ENCODE data around the gene PRICKLE4. TPM values are rescaled to one million over a fixed set of nuclear protein-coding genes. Genes with fewer than 3 reads are reported as not detected.

PRICKLE4 gene
- total RNA-seq, 1 experiment from 2014 or later = 2.9 TPM

DNA sequence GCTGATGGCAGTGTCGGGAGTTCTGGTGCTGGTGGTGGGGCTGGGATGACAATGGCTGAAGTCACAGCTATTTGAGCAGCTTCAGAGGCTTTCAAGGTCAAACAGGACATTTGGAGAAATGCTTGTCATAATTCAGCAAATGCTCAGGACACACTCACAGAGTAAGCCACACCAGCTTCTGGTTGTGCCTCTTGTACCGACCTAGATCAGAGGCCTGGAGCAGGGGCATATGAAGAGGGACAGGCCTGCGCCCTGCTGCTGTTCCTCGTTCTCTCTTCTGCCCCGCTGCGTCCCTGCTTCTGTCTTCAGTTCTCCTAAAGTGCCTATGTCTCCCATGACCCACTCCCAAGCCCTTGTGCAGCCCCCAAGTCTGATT is 32.5 kb upstream of the PRICKLE4 start:
- H3K27ac ChIP-seq (ENCODE audit: low read depth, low read length) = no peak overlapping the region
- no peaks in the 10 kb centered on the region for H3K36me3 ChIP-seq (ENCODE audit: control insufficient read depth in 1 of 2, insufficient read depth in 2 of 2, low read length in 2 of 2)
- H3K79me2 ChIP-seq (ENCODE audit: insufficient read depth, low read length) = no peaks in the 10 kb centered on the region
- no peak overlapping the region for H2AFZ ChIP-seq (ENCODE audit: low read depth, low read length, poor library complexity, severe bottlenecking)
- H3K4me1 ChIP-seq (ENCODE audit: control insufficient read depth in 1 of 2, insufficient read depth in 2 of 2, low read length in 2 of 2) = no peaks in the 10 kb centered on the region
- ATAC-seq (no peak), DNase-seq (ENCODE audit: low read depth, low spot score) (no peak)
- TF ChIP-seq EZH2phosphoT487 (IDR thresholded peaks at IDR 0.05; ENCODE audit: borderline replicate concordance) (no peak), FOSL1 (IDR thresholded peaks at IDR 0.05; ENCODE audit: low read depth) (no peak)
- H3K27me3 ChIP-seq (ENCODE audit: insufficient read depth, low read length) = no peaks in the 10 kb centered on the region
- intact Hi-C loops (cut with micrococcal nuclease) = no loop called here
- POLR2A ChIA-PET = no interaction called here
- no peak overlapping the region for H3K4me2 ChIP-seq (ENCODE audit: low read length)
- no peaks in the 10 kb centered on the region for H3K9me3 ChIP-seq (ENCODE audit: control insufficient read depth in 1 of 2, insufficient read depth in 1 of 2, low read depth in 1 of 2, low read length in 2 of 2)
- no TSS peak for BruUV-seq (replicated peaks)
- H3K9me2 ChIP-seq (ENCODE audit: insufficient read depth) = no peaks in the 10 kb centered on the region
- no peaks in the 10 kb centered on the region for H4K20me1 ChIP-seq (ENCODE audit: insufficient read depth)
- CTCF ChIA-PET = no interaction called here
- RAD21 ChIA-PET (ENCODE audit: low non-redundant PET in 1 of 2, low total read pairs in 2 of 2, uncharacterized antibody in 2 of 2, unreplicated experiment in 2 of 2) = no interaction called here
- no peak overlapping the region for H3K4me3 ChIP-seq (replicated peaks in 1 of 2; ENCODE audit: low read depth in 1 of 2, low read length in 2 of 2)
- H3K9ac ChIP-seq (ENCODE audit: low read length) = no peak overlapping the region

DNA sequence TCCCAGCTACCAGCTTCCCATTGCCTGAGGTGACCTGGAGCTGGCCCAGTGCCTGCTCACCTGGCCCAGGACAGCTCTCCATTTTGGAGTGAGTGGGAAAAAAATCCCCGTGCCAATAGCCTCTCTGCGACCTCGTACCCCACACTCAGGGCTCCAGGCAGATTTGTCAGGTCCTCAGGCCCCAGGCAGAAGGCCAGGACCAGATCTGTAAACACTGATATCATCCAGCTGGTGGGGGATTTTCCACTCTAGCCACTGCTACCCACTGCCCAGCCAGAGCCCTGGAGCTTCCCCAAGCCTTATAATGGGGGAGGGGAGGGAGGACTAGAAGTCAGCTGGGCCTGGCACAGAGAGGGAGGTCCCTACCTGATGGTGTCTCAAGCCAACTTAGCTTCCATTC is 32.0 kb upstream of the PRICKLE4 start:
- ChIA-PET RAD21 (ENCODE audit: low non-redundant PET in 1 of 2, low total read pairs in 2 of 2, uncharacterized antibody in 2 of 2, unreplicated experiment in 2 of 2) (no interaction called here), POLR2A (no interaction called here), CTCF (no interaction called here)
- no peaks in the 10 kb centered on the region for H3K79me2 ChIP-seq (ENCODE audit: insufficient read depth, low read length)
- no peak overlapping the region for H3K4me3 ChIP-seq (replicated peaks in 1 of 2; ENCODE audit: low read depth in 1 of 2, low read length in 2 of 2)
- no peak overlapping the region for H3K4me2 ChIP-seq (ENCODE audit: low read length)
- H4K20me1 ChIP-seq (ENCODE audit: insufficient read depth) = no peaks in the 10 kb centered on the region
- intact Hi-C loops (cut with micrococcal nuclease) = no loop called here
- no peak for TF ChIP-seq TCF7L2 (IDR thresholded peaks at IDR 0.05; ENCODE audit: borderline replicate concordance, extremely low read depth, insufficient read depth, insufficient read length)
- no peak for TF ChIP-seq FOSL1 (IDR thresholded peaks at IDR 0.05; ENCODE audit: low read depth)
- no peak for TF ChIP-seq CBX3 (IDR thresholded peaks at IDR 0.05; ENCODE audit: low read depth)
- no peak for TF ChIP-seq ZFX (IDR thresholded peaks at IDR 0.05)
- TF ChIP-seq SIN3A (IDR thresholded peaks at IDR 0.05; ENCODE audit: low read depth) = no peak
- TF ChIP-seq POLR2A (IDR thresholded peaks at IDR 0.05; ENCODE audit: borderline replicate concordance, extremely low read depth, insufficient read depth, insufficient read length) = no peak
- TF ChIP-seq, protein P1, sequence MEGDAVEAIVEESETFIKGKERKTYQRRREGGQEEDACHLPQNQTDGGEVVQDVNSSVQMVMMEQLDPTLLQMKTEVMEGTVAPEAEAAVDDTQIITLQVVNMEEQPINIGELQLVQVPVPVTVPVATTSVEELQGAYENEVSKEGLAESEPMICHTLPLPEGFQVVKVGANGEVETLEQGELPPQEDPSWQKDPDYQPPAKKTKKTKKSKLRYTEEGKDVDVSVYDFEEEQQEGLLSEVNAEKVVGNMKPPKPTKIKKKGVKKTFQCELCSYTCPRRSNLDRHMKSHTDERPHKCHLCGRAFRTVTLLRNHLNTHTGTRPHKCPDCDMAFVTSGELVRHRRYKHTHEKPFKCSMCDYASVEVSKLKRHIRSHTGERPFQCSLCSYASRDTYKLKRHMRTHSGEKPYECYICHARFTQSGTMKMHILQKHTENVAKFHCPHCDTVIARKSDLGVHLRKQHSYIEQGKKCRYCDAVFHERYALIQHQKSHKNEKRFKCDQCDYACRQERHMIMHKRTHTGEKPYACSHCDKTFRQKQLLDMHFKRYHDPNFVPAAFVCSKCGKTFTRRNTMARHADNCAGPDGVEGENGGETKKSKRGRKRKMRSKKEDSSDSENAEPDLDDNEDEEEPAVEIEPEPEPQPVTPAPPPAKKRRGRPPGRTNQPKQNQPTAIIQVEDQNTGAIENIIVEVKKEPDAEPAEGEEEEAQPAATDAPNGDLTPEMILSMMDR (IDR thresholded peaks at IDR 0.05 in 2 of 3, conservative IDR thresholded peaks at IDR 0.05 in 1 of 3; ENCODE audit: borderline replicate concordance in 1 of 3, insufficient read depth in 1 of 3, low read depth in 2 of 3, low read length in 2 of 3) = no peak
- no peak for TF ChIP-seq SP1 (IDR thresholded peaks at IDR 0.05; ENCODE audit: low read depth)
- no peak for TF ChIP-seq JUND (IDR thresholded peaks at IDR 0.05)
- TF ChIP-seq CEBPB (IDR thresholded peaks at IDR 0.05; ENCODE audit: low read depth) = no peak
- no peak for TF ChIP-seq YY1 (IDR thresholded peaks at IDR 0.05; ENCODE audit: extremely low read depth, insufficient replicate concordance, low read depth, low read length)
- TF ChIP-seq, protein P2, sequence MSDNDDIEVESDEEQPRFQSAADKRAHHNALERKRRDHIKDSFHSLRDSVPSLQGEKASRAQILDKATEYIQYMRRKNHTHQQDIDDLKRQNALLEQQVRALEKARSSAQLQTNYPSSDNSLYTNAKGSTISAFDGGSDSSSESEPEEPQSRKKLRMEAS (IDR thresholded peaks at IDR 0.05) = no peak
- TF ChIP-seq POLR2AphosphoS5 (IDR thresholded peaks at IDR 0.05; ENCODE audit: low read depth, low read length) = no peak
- TF ChIP-seq EZH2 (IDR thresholded peaks at IDR 0.05) = no peak
- no peaks in the 10 kb centered on the region for H3K4me1 ChIP-seq (ENCODE audit: control insufficient read depth in 1 of 2, insufficient read depth in 2 of 2, low read length in 2 of 2)
- H3K9me3 ChIP-seq (ENCODE audit: control insufficient read depth in 1 of 2, insufficient read depth in 1 of 2, low read depth in 1 of 2, low read length in 2 of 2) = no peaks in the 10 kb centered on the region
- H2AFZ ChIP-seq (ENCODE audit: low read depth, low read length, poor library complexity, severe bottlenecking) = no peak overlapping the region
- DNase-seq (ENCODE audit: low read depth, low spot score) (no peak), ATAC-seq (no peak)
- no peak overlapping the region for H3K9ac ChIP-seq (ENCODE audit: low read length)
- no peak overlapping the region for H3K27ac ChIP-seq (ENCODE audit: low read depth, low read length)
- no peaks in the 10 kb centered on the region for H3K27me3 ChIP-seq (ENCODE audit: insufficient read depth, low read length)
- no peaks in the 10 kb centered on the region for H3K9me2 ChIP-seq (ENCODE audit: insufficient read depth)
- no TSS peak for BruUV-seq (replicated peaks)
- no peaks in the 10 kb centered on the region for H3K36me3 ChIP-seq (ENCODE audit: control insufficient read depth in 1 of 2, insufficient read depth in 2 of 2, low read length in 2 of 2)

All from HCT116 (cell line).